K562 (cell line): ENCODE measurements around the gene TECPR1.

Experiments
- CBX2 ChIP-seq: fragments of 200-600 bp; sonication (generic); IDR thresholded peaks from one replicate; pipeline ENCODE4 v1.6.1; 2012; ENCODE audit warnings: mild to moderate bottlenecking, low read length, inconsistent platforms; ENCODE audit not compliant: insufficient read depth, poor library complexity, severe bottlenecking
- CCAR2 ChIP-seq: fragments of 200-400 bp; formaldehyde crosslinking; IDR thresholded peaks from 2 replicates; pipeline ENCODE4 v1.6.1; 2017; ENCODE audit warnings: mild to moderate bottlenecking, low read depth, low read length
- CTCF ChIP-seq, 3 experiments: IDR thresholded peaks in 2 of 3; conservative IDR thresholded peaks in 1 of 3; 2 replicates each; pipeline ENCODE4 v1.5.1; 2011 to 2012; ENCODE audit warnings: low read length in 3 of 3, mild to moderate bottlenecking in 3 of 3, control low read depth in 2 of 3, improper control_type of control experiment in 1 of 3, inconsistent platforms in 1 of 3, low read depth in 1 of 3, mixed read lengths in 1 of 3, moderate library complexity in 1 of 3; ENCODE audit not compliant: insufficient read depth in 2 of 3
- DACH1 ChIP-seq: fragments of 450-650 bp; IDR thresholded peaks from 2 replicates; pipeline ENCODE4 v1.6.1; 2018; ENCODE audit not compliant: partially characterized antibody
- FOXK2 ChIP-seq, 2 experiments: fragments of 450-650 bp; IDR thresholded peaks in 1 of 2; conservative IDR thresholded peaks in 1 of 2; 2 replicates each; pipeline ENCODE4 v1.6.1; 2016; ENCODE audit warnings: low read depth in 2 of 2, mild to moderate bottlenecking in 1 of 2
- GABPB1 ChIP-seq: sonication (generic); formaldehyde crosslinking; IDR thresholded peaks from 2 replicates; pipeline ENCODE4 v1.8.0; 2022; ENCODE audit warnings: mild to moderate bottlenecking, missing genetic modification reagents
- KAT7 ChIP-seq: sonication (generic); formaldehyde crosslinking; IDR thresholded peaks from 2 replicates; pipeline ENCODE4 v1.8.0; 2022; ENCODE audit warnings: missing genetic modification reagents, mild to moderate bottlenecking, borderline replicate concordance
- MYC ChIP-seq, 2 experiments: fragments of 250-450 bp in 1 of 2; sonication (Bioruptor Pico) in 1 of 2; IDR thresholded peaks; 2 replicates each; pipeline versions ENCODE4 v1.5.1 to v1.6.1; 2012 to 2021; ENCODE audit warnings: low read depth in 2 of 2, borderline replicate concordance in 1 of 2, improper control_type of control experiment in 1 of 2, low read length in 1 of 2, mild to moderate bottlenecking in 1 of 2, moderate library complexity in 1 of 2
- NEUROD1 ChIP-seq: fragments of 150-350 bp; IDR thresholded peaks from 2 replicates; pipeline ENCODE4 v1.6.1; 2014; ENCODE audit warnings: borderline replicate concordance, low read length, low read depth; ENCODE audit not compliant: partially characterized antibody
- SRSF1 ChIP-seq: fragments of 200-400 bp; formaldehyde crosslinking; IDR thresholded peaks from 2 replicates; pipeline ENCODE4 v1.6.1; 2017; ENCODE audit warnings: mild to moderate bottlenecking, low read depth, low read length, moderate library complexity

GRCh38 chr7:98288064-98288823, 36.2 kb upstream of the TECPR1 start:
- no peak for TF ChIP-seq MYC (IDR thresholded peaks at IDR 0.05; ENCODE audit: low read depth, low read length)
- no peak for TF ChIP-seq MYC (CRISPR knock-in tag; IDR thresholded peaks at IDR 0.05; ENCODE audit: borderline replicate concordance, low read depth)
- no peak for TF ChIP-seq KAT7 (CRISPR knock-in tag)
- no peak for TF ChIP-seq SRSF1
- TF ChIP-seq CTCF (IDR thresholded peaks at IDR 0.05 in 2 of 3, conservative IDR thresholded peaks at IDR 0.05 in 1 of 3; ENCODE audit: insufficient read depth in 2 of 3, low read depth in 1 of 3, low read length in 3 of 3): no peak
- TF ChIP-seq CBX2: no peak
- TF ChIP-seq DACH1: no peak
- TF ChIP-seq FOXK2 (conservative IDR thresholded peaks at IDR 0.05 in 1 of 2, IDR thresholded peaks at IDR 0.05 in 1 of 2; ENCODE audit: low read depth in 2 of 2): no peak
- no peak for TF ChIP-seq GABPB1 (CRISPR knock-in tag)
- TF ChIP-seq CCAR2: no peak
- TF ChIP-seq NEUROD1: no peak
